ENCODE measurements around the gene HS6ST2.

DNA sequence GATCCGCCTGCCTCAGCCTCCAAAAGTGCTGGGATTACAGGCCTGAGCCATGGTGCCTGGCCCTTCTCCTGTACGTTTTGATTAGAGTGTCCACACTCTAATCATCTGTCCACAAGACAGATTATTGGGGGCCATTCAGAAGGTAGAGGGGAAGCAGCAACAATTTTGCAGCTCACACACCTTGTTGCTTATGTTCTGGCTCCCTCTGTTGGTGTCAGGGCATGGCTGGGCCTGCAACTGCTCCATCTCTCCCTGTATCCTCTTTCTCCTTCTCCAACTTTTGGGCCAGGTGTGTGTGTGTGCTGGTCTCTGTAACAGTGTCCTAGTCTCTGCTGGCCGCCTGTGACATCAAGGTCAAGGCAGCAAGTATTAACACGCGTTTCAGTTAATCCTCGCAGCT lies 344.1 kb downstream of the HS6ST2 start:
- TF ChIP-seq, protein P1, sequence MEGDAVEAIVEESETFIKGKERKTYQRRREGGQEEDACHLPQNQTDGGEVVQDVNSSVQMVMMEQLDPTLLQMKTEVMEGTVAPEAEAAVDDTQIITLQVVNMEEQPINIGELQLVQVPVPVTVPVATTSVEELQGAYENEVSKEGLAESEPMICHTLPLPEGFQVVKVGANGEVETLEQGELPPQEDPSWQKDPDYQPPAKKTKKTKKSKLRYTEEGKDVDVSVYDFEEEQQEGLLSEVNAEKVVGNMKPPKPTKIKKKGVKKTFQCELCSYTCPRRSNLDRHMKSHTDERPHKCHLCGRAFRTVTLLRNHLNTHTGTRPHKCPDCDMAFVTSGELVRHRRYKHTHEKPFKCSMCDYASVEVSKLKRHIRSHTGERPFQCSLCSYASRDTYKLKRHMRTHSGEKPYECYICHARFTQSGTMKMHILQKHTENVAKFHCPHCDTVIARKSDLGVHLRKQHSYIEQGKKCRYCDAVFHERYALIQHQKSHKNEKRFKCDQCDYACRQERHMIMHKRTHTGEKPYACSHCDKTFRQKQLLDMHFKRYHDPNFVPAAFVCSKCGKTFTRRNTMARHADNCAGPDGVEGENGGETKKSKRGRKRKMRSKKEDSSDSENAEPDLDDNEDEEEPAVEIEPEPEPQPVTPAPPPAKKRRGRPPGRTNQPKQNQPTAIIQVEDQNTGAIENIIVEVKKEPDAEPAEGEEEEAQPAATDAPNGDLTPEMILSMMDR (IDR thresholded peaks at IDR 0.05; ENCODE audit: low read length): peak; percentile 35
- TF ChIP-seq EZH2phosphoT487 (IDR thresholded peaks at IDR 0.05; ENCODE audit: low read length): no peak
- no peak for TF ChIP-seq EZH2 (optimal IDR thresholded peaks at IDR 0.05; ENCODE audit: low read depth, low read length)

Measured in MM.1S (cell line).